Esophagus (tissue), 2 donors: Measurements from ENCODE around the gene USP22. TPM values are rescaled to one million over a fixed set of nuclear protein-coding genes. Genes with fewer than 3 reads are reported as not detected.

ENCODE experiments used
- H3K27ac ChIP-seq, 2 donors: one replicate each; pipeline ENCODE4 v1.5.1; 2013; ENCODE audit warnings: low read depth in 2 of 2, mild to moderate bottlenecking in 2 of 2, inconsistent platforms in 1 of 2, low read length in 1 of 2, moderate library complexity in 1 of 2
- H3K27me3 ChIP-seq, 2 donors: one replicate each; pipeline ENCODE4 v1.6.1; 2013; ENCODE audit warnings: low read length in 2 of 2, control low read depth in 1 of 2, mild to moderate bottlenecking in 1 of 2; ENCODE audit not compliant: insufficient read depth in 2 of 2, control insufficient read depth in 1 of 2
- H3K36me3 ChIP-seq, 2 donors: one replicate each; pipeline ENCODE4 v1.6.1; 2013; ENCODE audit warnings: low read length in 1 of 2; ENCODE audit not compliant: control insufficient read depth in 2 of 2, insufficient read depth in 2 of 2
- H3K4me1 ChIP-seq, 2 donors: one replicate each; pipeline ENCODE4 v1.6.1; 2013; ENCODE audit warnings: low read length in 1 of 2; ENCODE audit not compliant: control insufficient read depth in 2 of 2, insufficient read depth in 2 of 2
- H3K4me3 ChIP-seq, 2 donors: one replicate each; pipeline ENCODE4 v1.5.1; 2013; ENCODE audit warnings: low read length in 2 of 2, mild to moderate bottlenecking in 2 of 2, low read depth in 1 of 2, moderate library complexity in 1 of 2
- H3K9me3 ChIP-seq, 2 donors: one replicate each; pipeline ENCODE4 v1.6.1; 2013; ENCODE audit warnings: mild to moderate bottlenecking in 2 of 2, low read depth in 1 of 2, low read length in 1 of 2, moderate library complexity in 1 of 2; ENCODE audit not compliant: control insufficient read depth in 2 of 2, insufficient read depth in 1 of 2
- WGBS, 2 donors: extraction: QIAGEN DNeasy Blood & Tissue Kit; methylation state at CpG; one replicate each; pipeline ENCODE4 v1.1.7; 2013; 5-methylcytosine and 5-hydroxymethylcytosine counted together
- polyA plus RNA-seq, 2 donors: library from polyadenylated mRNA; stranded (reverse); fragments of 200-250 nt; gene quantifications; one replicate each; pipeline ENCODE4 v1.2.3, GENCODE V29; 2013
- donor health status: healthy with polysubstance abuse.
- donor health status: Bipolar disorder and iron deficiency.

Gene USP22
- polyA plus RNA-seq, 2 donors: 19.6 to 29.9 TPM

GRCh38 chr17:21016826-21017225, 26.0 kb downstream of the USP22 start:
- Histone ChIP-seq H3K27me3 (no peaks in the 10 kb centered on the region), H3K9me3 (no peaks in the 10 kb centered on the region), H3K4me3 (no peak overlapping the region), H3K36me3 (peaks cover 29 to 75% of the 10 kb centered on the region in 2 donors), H3K4me1 (peaks cover 3% of the 10 kb centered on the region in 2 donors), H3K27ac (no peak overlapping the region)
- WGBS, 2 donors: 90 to 91% methylated on average over 7 of the region's 7 CpGs

- peaks cover under 1 to 3% of the 10 kb centered on the region in 2 donors for H3K4me1 ChIP-seq
- H3K27ac ChIP-seq: no peak overlapping the region
- 82 to 85% methylated on average over 15 of the region's 15 CpGs for WGBS, 2 donors
- H3K4me3 ChIP-seq: no peak overlapping the region
- peaks cover 27 to 73% of the 10 kb centered on the region in 2 donors for H3K36me3 ChIP-seq
- H3K9me3 ChIP-seq: no peaks in the 10 kb centered on the region
- no peaks in the 10 kb centered on the region for H3K27me3 ChIP-seq
Observed at GRCh38 chr17:21015564-21015963, 27.2 kb downstream of the USP22 start.

- Histone ChIP-seq H3K36me3 (peaks cover 27 to 65% of the 10 kb centered on the region in 2 donors), H3K4me1 (peaks cover 0 to 3% of the 10 kb centered on the region in 2 donors), H3K27me3 (no peaks in the 10 kb centered on the region), H3K27ac (no peak overlapping the region), H3K9me3 (no peaks in the 10 kb centered on the region), H3K4me3 (no peak overlapping the region)
- WGBS, 2 donors: 88 to 90% methylated on average over 11 of the region's 11 CpGs
Observed at GRCh38 chr17:21014498-21014897, 28.3 kb downstream of the USP22 start.

- H3K27me3 ChIP-seq: no peaks in the 10 kb centered on the region
- no peak overlapping the region for H3K4me3 ChIP-seq
- no peaks in the 10 kb centered on the region for H3K9me3 ChIP-seq
- WGBS, 2 donors: 83 to 84% methylated on average over 9 of the region's 9 CpGs
- H3K27ac ChIP-seq: no peak overlapping the region
- H3K36me3 ChIP-seq: peaks cover 27 to 65% of the 10 kb centered on the region in 2 donors
- H3K4me1 ChIP-seq: peaks cover 0 to 3% of the 10 kb centered on the region in 2 donors
Observed at GRCh38 chr17:21013983-21014382, 28.8 kb downstream of the USP22 start.

- peaks cover 21 to 60% of the 10 kb centered on the region in 2 donors for H3K36me3 ChIP-seq
- H3K4me1 ChIP-seq: peaks cover 0 to 3% of the 10 kb centered on the region in 2 donors
- WGBS, 2 donors: 79 to 80% methylated on average over 8 of the region's 8 CpGs
- H3K9me3 ChIP-seq: no peaks in the 10 kb centered on the region
- H3K27me3 ChIP-seq: no peaks in the 10 kb centered on the region
- no peak overlapping the region for H3K4me3 ChIP-seq
- H3K27ac ChIP-seq: no peak overlapping the region
Observed at GRCh38 chr17:21012736-21013135, 30.1 kb downstream of the USP22 start.

GRCh38 chr17:21010705-21011596, 31.9 kb downstream of the USP22 start:
- 84 to 86% methylated on average over 27 of the region's 27 CpGs for WGBS, 2 donors

GRCh38 chr17:21008992-21009671, 33.7 kb downstream of the USP22 start:
- Histone ChIP-seq H3K36me3 (peaks cover 31 to 63% of the 10 kb centered on the region in 2 donors), H3K4me1 (peaks cover 0 to 3% of the 10 kb centered on the region in 2 donors), H3K9me3 (no peaks in the 10 kb centered on the region), H3K27me3 (no peaks in the 10 kb centered on the region), H3K4me3 (no peak overlapping the region), H3K27ac (no peak overlapping the region)
- WGBS, 2 donors: 78 to 87% methylated on average over 10 of the region's 10 CpGs

More at GRCh38 chr17:21010705-21011596, 31.9 kb downstream of the USP22 start:
- no peak overlapping the region for H3K4me3 ChIP-seq
- H3K9me3 ChIP-seq: no peaks in the 10 kb centered on the region
- peaks cover 15 to 58% of the 10 kb centered on the region in 2 donors for H3K36me3 ChIP-seq
- peaks cover 0 to 3% of the 10 kb centered on the region in 2 donors for H3K4me1 ChIP-seq
- H3K27me3 ChIP-seq: no peaks in the 10 kb centered on the region
- H3K27ac ChIP-seq: no peak overlapping the region

GRCh38 chr17:21008160-21008915, 34.5 kb downstream of the USP22 start:
- peaks cover 37 to 70% of the 10 kb centered on the region in 2 donors for H3K36me3 ChIP-seq
- H3K9me3 ChIP-seq: no peaks in the 10 kb centered on the region
- no peak overlapping the region for H3K4me3 ChIP-seq
- no peak overlapping the region for H3K27ac ChIP-seq
- peaks cover 0 to 3% of the 10 kb centered on the region in 2 donors for H3K4me1 ChIP-seq
- whole genome bisulfite sequencing, 2 donors: 84 to 87% methylated on average over 13 of the region's 13 CpGs
- no peaks in the 10 kb centered on the region for H3K27me3 ChIP-seq

- 92 to 95% methylated on average over 9 of the region's 9 CpGs for WGBS, 2 donors
- Histone ChIP-seq H3K4me1 (peaks cover 0 to 3% of the 10 kb centered on the region in 2 donors), H3K9me3 (no peaks in the 10 kb centered on the region), H3K4me3 (no peak overlapping the region), H3K36me3 (peaks cover 42 to 72% of the 10 kb centered on the region in 2 donors), H3K27ac (no peak overlapping the region), H3K27me3 (no peaks in the 10 kb centered on the region)
Observed at GRCh38 chr17:21007646-21008045, 35.2 kb downstream of the USP22 start.
